ENCODE measurements around the gene GPRIN2. TPM values are rescaled to one million over a fixed set of nuclear protein-coding genes. Genes with fewer than 3 reads are reported as not detected.
"Not testable (repeated sequence)": the region's sequence is repeated elsewhere in the genome, so short reads cannot be mapped to it uniquely, and the experiment has no call there.

Gene GPRIN2
- total RNA-seq, 1 experiment from 2014 or later: 10.5 TPM

GRCh38 chr10:46594453-46595063 is 38.1 kb upstream of the GPRIN2 start:
- H3K23me2 ChIP-seq (ENCODE audit: insufficient read length, low read depth, low read length, poor library complexity, severe bottlenecking); H3K79me2 ChIP-seq (ENCODE audit: insufficient read depth, low read length); H4K8ac ChIP-seq (replicated peaks; ENCODE audit: insufficient read length, low read depth, low read length); H3K27me3 Mint-ChIP-seq (ENCODE audit: low read depth); H3K27ac Mint-ChIP-seq; H3K56ac ChIP-seq (ENCODE audit: insufficient read length, low read depth, low read length); H3K18ac ChIP-seq (ENCODE audit: insufficient read length, low read depth, low read length); H3T11ph ChIP-seq (ENCODE audit: low read length); H3K4me3 Mint-ChIP-seq; H3K9ac ChIP-seq (ENCODE audit: extremely low read depth, insufficient read length, low read length); H2AFZ ChIP-seq (ENCODE audit: low read length); H3K23ac ChIP-seq (ENCODE audit: insufficient read length, low read depth, low read length); H3K9me3 ChIP-seq (ENCODE audit: control insufficient read depth, low read depth, low read length); H2BK5ac ChIP-seq (ENCODE audit: insufficient read length, low read length); H3K14ac ChIP-seq (ENCODE audit: insufficient read depth, low read length); H4K91ac ChIP-seq (ENCODE audit: insufficient read length, low read depth, low read length); H2BK120ac ChIP-seq (ENCODE audit: low read depth, low read length, poor library complexity, severe bottlenecking); H2AK5ac ChIP-seq (ENCODE audit: insufficient read length, low read length); H3K27ac ChIP-seq (ENCODE audit: insufficient read length, low read depth, low read length); DNase-seq; H4K20me1 ChIP-seq (ENCODE audit: control insufficient read depth, insufficient read depth, insufficient read length); H2BK12ac ChIP-seq (ENCODE audit: insufficient read length, low read depth, low read length); H3K4me1 ChIP-seq (ENCODE audit: insufficient read depth, low read length); H3K79me1 ChIP-seq (ENCODE audit: insufficient read depth, low read depth, low read length, poor library complexity, severe bottlenecking); H3K36me3 Mint-ChIP-seq (ENCODE audit: insufficient read depth in 1 of 3, low read depth in 3 of 3); H4K5ac ChIP-seq (ENCODE audit: insufficient read length, low read depth, low read length); H3K9me3 Mint-ChIP-seq; H3K27me3 ChIP-seq (ENCODE audit: insufficient read depth, low read length); H3K4me2 ChIP-seq (ENCODE audit: insufficient read depth, insufficient read length, low read length); H2BK15ac ChIP-seq (ENCODE audit: low read depth, low read length); H3K4me1 Mint-ChIP-seq; H2BK20ac ChIP-seq (ENCODE audit: low read depth, low read length, poor library complexity, severe bottlenecking); H3K4ac ChIP-seq (ENCODE audit: low read depth, low read length): not testable (repeated sequence)
- WGBS (ENCODE audit: extremely low coverage, insufficient read length, low lambda C conversion rate): no CpG with 5 or more reads among the region's 6 CpGs

DNA sequence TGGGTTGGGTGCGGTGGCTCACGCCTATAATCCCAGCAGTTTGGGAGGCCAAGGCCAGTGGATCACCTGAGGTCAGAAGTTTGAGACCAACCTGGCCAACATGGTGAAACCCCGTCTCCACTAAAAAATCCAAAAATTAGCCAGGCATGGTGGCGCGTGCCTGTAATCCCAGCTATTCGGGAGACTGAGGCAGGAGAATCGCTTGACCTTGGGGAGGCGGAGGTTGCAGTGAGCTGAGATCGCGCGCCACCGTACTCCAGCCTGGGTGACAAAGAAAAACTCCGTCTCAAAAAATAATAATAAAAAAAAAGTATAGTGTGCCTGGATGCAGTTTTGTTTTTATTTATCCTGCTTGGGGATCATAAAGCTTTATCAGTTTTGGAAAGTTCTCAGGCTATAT is 36.8 kb upstream of the GPRIN2 start:
- not testable (repeated sequence) for H2AK5ac ChIP-seq (ENCODE audit: insufficient read length, low read length); H4K20me1 ChIP-seq (ENCODE audit: control insufficient read depth, insufficient read depth, insufficient read length); H2BK20ac ChIP-seq (ENCODE audit: low read depth, low read length, poor library complexity, severe bottlenecking); H2BK15ac ChIP-seq (ENCODE audit: low read depth, low read length); H3K27ac Mint-ChIP-seq; H2AFZ ChIP-seq (ENCODE audit: low read length); H4K91ac ChIP-seq (ENCODE audit: insufficient read length, low read depth, low read length); H3T11ph ChIP-seq (ENCODE audit: low read length); H3K4me1 Mint-ChIP-seq; H3K79me2 ChIP-seq (ENCODE audit: insufficient read depth, low read length); DNase-seq; H3K27me3 ChIP-seq (ENCODE audit: insufficient read depth, low read length); H3K23ac ChIP-seq (ENCODE audit: insufficient read length, low read depth, low read length); H3K36me3 Mint-ChIP-seq (ENCODE audit: insufficient read depth in 1 of 3, low read depth in 3 of 3); H4K5ac ChIP-seq (ENCODE audit: insufficient read length, low read depth, low read length); H3K27me3 Mint-ChIP-seq (ENCODE audit: low read depth); H2BK12ac ChIP-seq (ENCODE audit: insufficient read length, low read depth, low read length); H3K4ac ChIP-seq (ENCODE audit: low read depth, low read length); H3K79me1 ChIP-seq (ENCODE audit: insufficient read depth, low read depth, low read length, poor library complexity, severe bottlenecking); H2BK5ac ChIP-seq (ENCODE audit: insufficient read length, low read length); H4K8ac ChIP-seq (replicated peaks; ENCODE audit: insufficient read length, low read depth, low read length); H3K9ac ChIP-seq (ENCODE audit: extremely low read depth, insufficient read length, low read length); H3K4me2 ChIP-seq (ENCODE audit: insufficient read depth, insufficient read length, low read length); H3K9me3 Mint-ChIP-seq; H3K18ac ChIP-seq (ENCODE audit: insufficient read length, low read depth, low read length); H3K9me3 ChIP-seq (ENCODE audit: control insufficient read depth, low read depth, low read length); H2BK120ac ChIP-seq (ENCODE audit: low read depth, low read length, poor library complexity, severe bottlenecking); H3K4me1 ChIP-seq (ENCODE audit: insufficient read depth, low read length); H3K14ac ChIP-seq (ENCODE audit: insufficient read depth, low read length); H3K56ac ChIP-seq (ENCODE audit: insufficient read length, low read depth, low read length); H3K4me3 Mint-ChIP-seq; H3K27ac ChIP-seq (ENCODE audit: insufficient read length, low read depth, low read length); H3K23me2 ChIP-seq (ENCODE audit: insufficient read length, low read depth, low read length, poor library complexity, severe bottlenecking)
- no CpG with 5 or more reads among the region's 13 CpGs for WGBS (ENCODE audit: extremely low coverage, insufficient read length, low lambda C conversion rate)

Data from H9 (cell line).